GM18502 (cell line): Measurements from ENCODE around the gene MCIDAS.

Experiments
- ATAC-seq: cut with Tn5 transposase; IDR thresholded peaks from one replicate; pipeline ENCODE4 v1.9.1; 2021; ENCODE audit warnings: mild to moderate bottlenecking; ENCODE audit not compliant: unreplicated experiment, poor library complexity

Gene MCIDAS

GRCh38 chr5:55226934-55227663 lies at the start of gene MCIDAS:
Gene MCIDAS, minus strand, starts transcription at chr5:55227315. Its CDS starts 177 bp downstream, at chr5:55227138.
- peak; percentile 53 for ATAC-seq

DNA sequence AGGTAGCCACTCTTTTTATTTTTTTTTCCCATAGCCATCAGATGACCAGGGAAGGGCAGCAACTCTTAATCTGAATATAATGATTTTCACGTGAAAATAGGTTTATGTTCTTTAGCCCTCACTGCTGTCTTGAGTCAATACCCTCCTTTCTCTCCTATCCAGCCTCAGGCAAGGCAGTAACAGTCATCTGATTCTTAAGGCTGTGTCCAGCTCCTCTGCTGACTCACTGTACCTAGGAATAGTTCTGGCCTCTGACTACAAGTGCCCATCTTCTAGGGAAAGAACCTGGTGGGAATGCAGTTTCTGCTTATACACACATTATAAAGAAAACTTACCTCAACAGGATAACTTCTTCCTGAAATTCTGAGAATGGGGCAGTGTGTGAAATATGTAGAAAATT lies 49.7 kb upstream of the MCIDAS start:
- ATAC-seq: no peak

- no peak for ATAC-seq
Measured at GRCh38 chr5:55258339-55258738, 31.2 kb upstream of the MCIDAS start.

DNA sequence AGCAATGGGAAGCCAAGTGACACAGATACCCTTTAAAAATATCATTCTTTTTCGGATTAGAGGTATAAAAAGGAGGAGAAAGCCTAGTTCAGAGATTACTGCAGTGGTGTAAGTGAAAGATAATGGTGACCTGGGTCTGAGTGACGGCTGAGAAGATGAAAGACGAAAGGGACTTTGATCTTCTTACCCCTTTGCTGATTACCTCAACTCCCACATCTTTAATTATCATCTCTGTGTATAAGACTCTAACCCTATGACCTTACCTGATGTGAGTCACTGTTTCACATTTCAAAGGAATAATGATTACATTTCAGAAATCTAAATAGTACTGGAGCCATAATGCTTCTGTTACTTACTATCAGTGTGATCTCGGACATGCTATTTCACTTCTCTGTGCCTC lies 27.7 kb upstream of the MCIDAS start:
- ATAC-seq: no peak

- no peak for ATAC-seq
Measured at GRCh38 chr5:55250064-55250463, 22.9 kb upstream of the MCIDAS start.

DNA sequence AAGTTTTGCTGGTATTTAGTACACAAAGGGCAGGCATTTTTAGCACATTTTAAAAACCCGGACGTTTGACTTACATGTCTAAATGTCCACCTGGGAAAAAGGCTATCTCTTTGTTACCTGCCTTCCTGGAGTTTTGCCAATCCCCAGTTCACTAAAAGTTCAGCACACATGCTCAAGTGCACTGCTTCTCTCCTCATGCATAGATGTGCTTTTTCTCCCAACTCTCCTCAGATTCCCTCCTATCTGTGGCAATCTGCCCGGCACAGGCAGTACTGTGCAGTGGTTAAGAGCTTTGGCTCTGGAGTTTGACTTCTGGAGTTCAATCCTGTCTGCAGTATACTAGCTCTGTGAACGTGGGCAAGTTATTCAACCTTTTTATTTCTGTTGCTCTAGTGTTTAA lies 14.6 kb upstream of the MCIDAS start:
- ATAC-seq: no peak

DNA sequence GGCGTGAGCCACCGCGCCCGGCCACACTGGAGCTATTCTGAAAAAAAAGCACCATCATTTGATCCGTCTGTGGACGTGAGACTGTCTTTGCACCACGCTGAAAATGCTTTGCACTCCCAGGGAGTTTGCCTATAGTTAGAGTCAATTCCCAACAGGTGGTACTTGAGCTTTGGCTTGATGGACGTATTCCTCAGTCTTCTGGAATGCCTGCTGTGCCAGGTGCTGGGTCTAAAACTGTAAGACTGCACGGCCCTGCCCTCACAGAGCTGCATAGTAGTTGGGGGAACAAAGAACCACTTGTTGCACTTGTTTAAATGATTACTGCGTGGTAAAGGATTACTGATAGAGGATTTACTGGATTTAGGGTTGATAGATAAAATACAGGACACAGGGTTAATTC lies 9.7 kb upstream of the MCIDAS start:
- no peak for ATAC-seq

DNA sequence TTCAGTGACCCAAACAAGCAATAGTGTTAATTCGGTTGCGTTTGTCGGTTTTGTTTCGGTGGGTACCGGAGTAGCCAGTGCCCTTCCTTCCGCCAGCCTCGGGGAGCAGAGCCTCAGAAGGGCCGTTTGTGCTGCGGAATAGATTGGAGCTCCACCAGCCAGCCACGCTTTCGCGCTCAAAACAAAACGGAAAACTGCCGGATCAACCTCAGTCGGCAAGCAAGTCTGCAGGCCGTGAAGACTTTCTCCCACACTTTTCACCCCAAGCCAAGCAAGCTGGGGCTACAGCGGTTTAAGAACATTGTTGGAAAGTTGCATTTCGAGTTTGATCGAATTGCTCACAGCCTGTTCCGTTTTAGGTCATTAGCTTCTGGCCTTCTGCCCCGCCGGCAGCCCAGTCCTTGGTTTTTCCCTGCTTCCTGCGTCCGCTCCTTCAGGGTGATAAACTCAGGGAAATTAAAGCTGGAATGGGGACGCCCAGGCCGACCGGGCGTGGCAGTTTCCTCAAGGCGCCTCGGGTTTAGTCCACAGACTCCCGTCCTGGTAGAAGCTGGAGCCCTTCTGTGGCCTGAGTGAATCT lies 7.1 kb upstream of the MCIDAS start:
- ATAC-seq: no peak

- peak; percentile 76 for ATAC-seq
Measured at GRCh38 chr5:55232985-55233928, 6.1 kb upstream of the MCIDAS start, which contains the start of gene CCNO. Gene CCNO, minus strand, starts transcription at chr5:55233608. Its CDS starts 85 bp downstream, at chr5:55233523.

DNA sequence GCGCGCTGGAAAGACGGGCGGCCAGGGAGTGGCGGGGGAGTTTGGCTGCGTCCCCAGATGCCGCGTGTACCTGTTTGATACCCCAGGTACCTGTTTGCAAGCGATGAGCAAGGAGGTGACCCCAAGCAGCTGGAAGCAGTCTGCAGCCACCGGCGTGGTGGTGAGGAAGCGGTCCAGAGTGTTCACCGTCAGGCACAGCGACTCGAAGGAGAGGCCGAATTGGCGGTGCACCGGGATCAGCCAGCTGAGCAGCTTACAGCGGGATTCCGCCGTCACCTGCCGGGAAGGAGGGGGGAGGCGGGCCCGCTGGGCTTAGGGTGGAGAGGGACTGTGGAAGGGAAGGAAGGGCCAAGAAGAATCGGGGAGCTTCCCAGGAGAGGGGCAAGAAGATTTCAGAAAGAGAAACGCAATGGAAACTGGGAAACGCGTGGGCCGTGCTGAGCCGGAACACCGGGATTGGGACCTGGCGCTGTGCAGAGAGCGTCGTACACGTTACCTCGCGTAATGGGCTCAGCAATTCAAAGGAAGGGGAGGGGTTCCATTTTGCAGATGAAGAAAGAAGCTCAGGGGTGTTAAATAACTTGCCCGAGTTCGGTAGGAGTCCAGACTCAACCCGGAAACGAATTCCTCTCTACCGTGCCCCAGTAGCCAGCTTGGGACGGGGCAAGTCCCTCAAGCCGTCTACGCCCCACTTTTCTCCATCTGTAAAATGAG lies 5.3 kb upstream of the MCIDAS start:
- no peak for ATAC-seq

GRCh38 chr5:55231919-55232270 lies 4.8 kb upstream of the MCIDAS start:
- ATAC-seq: no peak

- ATAC-seq: no peak
Measured at GRCh38 chr5:55231029-55231918, 4.2 kb upstream of the MCIDAS start.

DNA sequence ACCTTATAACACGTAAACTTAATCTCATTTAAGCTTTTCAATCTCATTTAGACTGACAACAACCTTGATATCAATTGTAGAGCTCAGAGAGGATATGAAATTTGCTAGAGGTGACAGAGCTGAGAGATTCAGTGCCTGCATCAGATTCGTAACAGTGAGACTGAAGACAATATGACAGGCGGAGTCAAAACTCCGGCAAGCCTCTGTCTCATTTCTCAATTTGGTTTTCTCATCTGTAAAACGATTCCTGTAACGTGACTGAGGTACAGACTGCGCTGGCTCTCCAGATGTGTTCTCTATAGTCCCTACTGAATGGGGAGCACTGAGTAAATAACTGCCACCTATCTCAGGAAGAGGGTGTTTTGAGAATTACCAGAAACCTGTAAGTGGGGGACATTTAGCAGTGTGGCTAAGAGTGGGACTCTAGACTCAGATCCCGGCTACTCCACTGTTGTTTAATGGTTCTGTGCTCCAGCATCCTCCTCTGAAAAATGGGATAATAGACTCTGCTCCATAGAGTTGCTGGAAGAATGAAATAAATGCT lies 3.0 kb upstream of the MCIDAS start:
- no peak for ATAC-seq

DNA sequence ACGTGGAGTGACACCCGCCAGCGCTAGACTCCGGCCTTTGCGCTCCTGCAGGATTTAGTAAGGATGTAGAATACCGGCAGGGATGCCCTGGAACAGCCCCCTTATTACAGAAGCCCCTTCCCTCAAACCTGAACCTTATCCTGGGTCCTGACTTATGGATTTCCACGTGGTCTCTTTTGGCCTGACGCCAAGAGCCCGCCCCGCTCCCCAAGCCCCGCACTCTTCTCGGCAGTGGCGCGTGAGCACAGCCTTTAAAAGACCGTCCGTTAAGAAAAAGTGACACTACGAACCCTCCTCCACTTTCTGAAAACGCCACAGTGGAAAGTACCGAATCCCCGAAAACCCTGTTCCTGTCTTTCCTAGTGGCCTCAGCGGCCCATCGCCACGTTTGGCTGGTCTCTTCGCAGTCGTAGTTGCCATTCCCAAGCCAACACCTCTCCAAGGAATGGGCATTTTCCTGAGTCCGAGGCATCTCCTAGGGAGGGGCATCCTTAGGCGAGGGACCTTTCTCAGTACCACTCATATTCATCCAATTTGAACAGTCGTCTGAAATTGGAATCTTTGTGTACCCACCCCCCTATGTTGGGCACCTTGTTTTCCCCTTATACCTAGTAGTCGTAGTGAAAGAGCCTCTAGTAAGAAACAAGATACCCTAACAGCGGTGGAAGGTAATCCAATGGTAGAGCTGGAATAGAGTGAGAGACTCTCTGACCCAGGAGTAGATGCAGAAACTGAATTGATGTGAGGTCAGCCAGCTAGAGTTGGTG lies 732 bp upstream of the MCIDAS start:
- no peak for ATAC-seq

DNA sequence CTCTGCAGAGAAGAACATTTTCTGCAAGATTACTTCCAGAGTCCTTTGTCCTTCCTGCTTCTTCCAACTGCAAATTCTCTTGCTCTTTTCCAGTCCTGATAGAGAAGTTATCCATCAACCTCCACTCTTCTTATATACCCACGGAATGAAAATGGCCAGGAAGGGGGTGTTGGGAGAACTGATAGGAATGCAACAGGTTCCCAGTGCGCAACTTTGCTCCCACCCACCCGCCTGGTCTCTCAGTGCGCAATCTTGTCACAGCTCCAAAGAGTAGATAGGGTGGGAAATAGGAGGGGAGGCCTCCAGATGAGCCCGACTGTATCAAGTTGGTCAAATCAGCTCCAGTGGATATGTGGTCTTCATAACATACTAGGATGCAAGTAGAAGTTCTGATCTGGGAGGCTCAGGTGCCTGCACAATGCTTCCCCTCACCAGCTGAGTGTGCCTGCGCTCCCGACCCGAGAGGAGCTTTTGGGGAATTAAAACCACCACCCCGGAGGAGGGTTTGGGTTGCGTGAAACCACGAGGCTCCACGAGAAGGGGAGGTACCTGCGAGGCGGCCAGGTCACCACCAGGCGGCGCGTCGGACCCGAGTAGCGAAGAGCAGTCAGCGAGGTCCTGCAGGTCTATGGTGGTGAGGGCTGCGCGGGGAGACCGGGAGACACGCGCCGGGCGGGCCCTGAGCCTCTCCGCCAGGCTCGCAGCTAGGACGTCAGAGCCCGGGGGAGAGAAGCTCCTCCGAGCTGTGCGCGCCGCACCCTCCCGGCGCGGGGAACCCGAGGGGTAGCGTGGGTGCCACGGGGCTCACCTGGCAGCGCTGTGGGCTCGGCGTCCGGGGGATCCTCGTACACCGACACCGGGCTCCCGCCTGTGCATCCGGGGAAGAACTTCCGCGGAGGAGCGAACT lies 835 bp downstream of the MCIDAS start:
- ATAC-seq: peak; percentile 53

DNA sequence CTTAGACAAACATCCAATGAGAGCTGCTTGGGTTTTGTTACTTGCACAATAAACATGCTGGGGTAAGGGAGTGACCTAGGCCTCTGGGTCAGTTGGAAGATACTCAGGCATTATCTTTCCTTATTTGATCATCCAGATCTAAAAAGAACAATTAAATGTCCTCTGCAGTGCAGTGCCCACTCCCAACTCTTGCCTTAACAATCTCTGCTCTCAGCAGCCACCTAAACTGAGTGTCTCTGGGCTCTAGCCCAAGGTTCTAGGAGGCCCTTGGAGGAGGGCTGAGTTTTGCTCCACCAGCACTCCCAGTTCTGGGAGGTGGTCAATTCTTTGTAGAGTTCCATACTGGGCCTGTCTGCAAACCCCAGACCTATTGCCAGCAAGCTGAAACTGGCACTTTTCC lies 1.8 kb downstream of the MCIDAS start:
- ATAC-seq: no peak

- no peak for ATAC-seq
Measured at GRCh38 chr5:55223812-55224240, 3.3 kb downstream of the MCIDAS start.
